SH-SY5Y (cell line): ENCODE results near the gene MBOAT2.

Experiments used
- GATA2 ChIP-seq: IDR thresholded peaks from 2 replicates; pipeline ENCODE4 v1.6.1; 2011; ENCODE audit warnings: mild to moderate bottlenecking, low read depth, low read length
- GATA3 ChIP-seq: IDR thresholded peaks from 2 replicates; pipeline ENCODE4 v1.6.1; 2011; ENCODE audit warnings: low read depth, mild to moderate bottlenecking, low read length, moderate library complexity

GRCh38 chr2:8836971-8837794, 166.3 kb downstream of the MBOAT2 start, which contains the start of gene KIDINS220:
- TF ChIP-seq GATA3 (no peak), GATA2 (no peak)
